ENCODE results near the gene OARD1.
"Not testable (repeated sequence)": the region's sequence is repeated elsewhere in the genome, so short reads cannot be mapped to it uniquely, and the experiment has no call there.

The OARD1 gene

DNA sequence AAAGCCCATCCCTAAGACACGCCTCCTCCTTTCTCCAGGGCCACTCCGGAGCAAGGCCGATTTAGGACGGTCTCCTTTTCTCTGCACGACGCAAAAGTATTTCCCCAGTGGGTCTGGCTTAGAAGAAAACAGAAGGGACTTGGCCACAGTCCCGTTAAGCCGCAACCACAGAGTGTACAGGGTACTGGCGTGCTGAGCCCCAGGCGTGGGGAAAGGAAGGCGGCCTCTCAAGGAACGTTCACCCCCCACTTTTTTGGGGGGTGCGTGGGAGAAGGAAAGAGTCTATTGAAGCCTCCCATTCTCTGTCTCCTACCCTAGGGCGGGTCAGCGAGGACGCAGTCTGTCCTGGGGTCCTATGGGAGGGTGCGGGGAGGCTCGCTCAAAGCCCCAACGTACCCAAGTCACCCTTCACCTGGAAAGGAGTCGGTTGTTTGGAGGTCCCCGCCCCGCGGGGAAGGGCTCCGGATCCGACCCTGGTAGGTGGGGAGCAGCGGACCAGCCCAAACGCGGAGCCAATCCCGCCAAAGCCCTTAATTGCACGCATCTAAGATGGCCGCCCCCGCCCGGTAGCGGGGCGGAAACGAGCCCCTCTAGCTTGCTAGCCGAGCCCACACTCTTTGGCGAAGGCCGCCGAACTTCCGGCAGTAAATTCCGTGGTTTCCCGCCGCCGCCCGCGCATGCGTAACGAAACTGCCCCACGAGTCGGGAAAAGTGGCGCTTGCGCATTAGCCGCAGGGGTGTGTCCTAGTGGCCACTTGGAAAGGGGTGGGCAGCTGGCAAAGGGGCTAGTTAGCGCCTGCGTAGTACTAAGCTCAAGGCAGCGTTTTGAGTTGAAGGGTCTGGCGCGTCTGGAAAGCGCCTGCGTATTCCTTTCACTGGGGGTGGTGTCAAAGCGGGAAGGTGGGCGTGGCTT is at the start of gene OARD1:
TSS of gene OARD1 (minus strand) at position 434 of the 913 bp plus-strand sequence. CDS start 722 bp downstream, outside the sequence.
- DNase-seq = peak; percentile 100

- DNase-seq = no peak
These were observed 47.9 kb upstream of the OARD1 start for GRCh38 chr6:41120058-41120457.

DNA sequence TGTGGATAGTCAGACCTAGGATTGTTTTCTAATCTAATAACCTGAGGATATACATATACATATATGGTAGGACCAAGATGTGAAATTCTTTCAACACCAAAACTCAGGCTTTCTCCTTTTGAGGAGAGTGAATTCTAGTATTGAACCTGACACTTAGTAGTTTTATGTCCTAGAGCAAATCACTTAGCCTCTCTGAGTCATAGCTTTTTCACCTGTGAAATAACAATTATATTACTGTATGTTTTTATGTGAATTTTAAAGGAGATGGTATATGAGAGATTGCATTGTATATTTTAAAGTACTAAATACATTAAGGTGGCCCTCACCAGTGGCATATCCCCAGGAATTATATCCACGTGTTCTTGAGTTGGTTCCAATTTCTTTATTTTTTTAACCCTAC is 47.4 kb upstream of the OARD1 start:
- no peak for DNase-seq

- not testable (repeated sequence) for DNase-seq
These were observed 42.9 kb upstream of the OARD1 start for GRCh38 chr6:41115027-41115426.

DNA sequence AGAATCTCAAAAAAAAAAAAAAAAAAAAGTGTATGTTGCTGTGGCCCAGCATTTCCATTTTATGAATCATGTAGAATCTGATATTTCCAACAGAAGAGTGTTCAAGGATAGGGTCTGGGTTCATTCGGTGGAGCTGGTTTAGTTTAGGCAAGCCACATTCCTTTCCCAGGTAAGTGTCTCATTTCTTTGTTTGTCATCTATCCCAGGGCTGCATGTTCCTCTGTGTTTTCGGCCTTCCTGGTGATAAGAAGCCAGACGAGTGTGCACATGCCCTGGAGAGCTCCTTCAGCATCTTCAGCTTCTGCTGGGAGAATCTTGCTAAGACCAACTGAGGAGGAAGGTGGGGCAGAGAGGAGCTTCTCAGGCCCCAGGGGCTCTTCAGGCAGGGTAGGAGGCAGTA is 38.9 kb upstream of the OARD1 start:
- no peak for DNase-seq

GRCh38 chr6:41103847-41104246 is 31.7 kb upstream of the OARD1 start:
- no peak for DNase-seq

GRCh38 chr6:41100871-41101287 is 28.7 kb upstream of the OARD1 start:
- peak; percentile 37 for DNase-seq

DNA sequence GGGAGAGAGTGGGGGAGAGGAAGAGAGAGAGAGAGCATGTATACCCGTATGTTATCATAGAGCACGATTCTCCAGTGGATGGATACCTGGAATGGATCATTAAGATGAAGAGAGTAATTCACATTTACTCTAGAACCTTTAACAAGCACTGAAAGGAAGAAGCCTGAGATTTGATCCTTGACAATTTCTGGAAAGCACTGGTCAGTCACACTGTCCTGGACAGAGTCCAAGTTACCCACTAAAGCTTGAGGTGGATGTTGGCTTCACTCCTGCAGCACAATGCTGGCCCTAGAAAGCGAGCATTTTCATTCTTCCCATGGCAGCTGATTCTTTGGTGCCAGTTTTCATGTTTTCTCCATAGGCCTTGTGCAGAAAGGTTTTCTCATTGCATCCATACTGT is 26.2 kb upstream of the OARD1 start:
- no peak for DNase-seq

DNA sequence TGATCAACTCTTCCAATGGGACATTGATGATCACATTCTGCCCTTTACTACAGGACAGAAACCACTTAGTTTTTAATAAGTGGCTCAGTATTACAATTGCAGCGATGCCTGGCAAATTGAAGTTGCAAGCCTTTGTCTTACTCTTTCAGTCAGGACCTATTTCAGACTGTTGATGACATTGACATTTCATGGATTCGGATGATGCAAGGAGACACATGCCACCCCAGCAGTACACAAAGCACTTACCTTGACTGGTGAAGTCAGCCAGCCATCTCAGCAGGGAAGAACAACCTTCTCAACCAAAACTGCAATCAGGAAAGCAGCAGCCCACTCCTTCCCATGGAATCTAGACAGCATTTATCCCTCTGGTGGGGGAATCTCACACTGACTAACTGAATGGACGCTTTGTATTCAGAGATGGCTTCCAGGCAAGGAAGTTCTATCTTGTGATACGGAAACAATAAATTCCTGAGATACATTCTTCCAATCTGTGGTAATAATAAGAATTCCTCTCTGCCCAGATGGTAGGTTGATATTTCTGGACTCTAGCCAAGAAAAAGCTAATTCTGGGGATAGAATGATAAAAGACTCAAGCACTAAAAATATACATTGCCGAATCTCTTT is 25.4 kb upstream of the OARD1 start:
- DNase-seq = no peak

DNA sequence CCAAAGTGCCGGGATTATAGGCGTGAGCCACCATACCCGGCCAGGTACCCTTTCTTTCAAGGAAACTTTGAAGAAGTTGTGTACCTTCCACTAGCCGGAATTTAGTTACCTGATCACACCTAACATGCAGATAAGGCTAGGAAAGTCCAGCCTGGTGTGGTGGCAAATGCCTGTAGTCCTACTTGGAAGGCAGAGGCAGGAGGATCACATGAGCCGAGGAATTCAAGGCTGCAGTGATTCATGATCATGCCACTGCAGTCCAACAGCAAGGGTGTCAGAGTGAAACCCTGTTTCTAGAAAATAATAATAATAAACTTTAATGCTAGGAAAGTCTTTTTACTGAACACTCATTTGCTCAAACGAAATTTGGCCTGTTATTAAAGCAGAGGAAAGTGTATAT is 21.6 kb upstream of the OARD1 start:
- DNase-seq = no peak

DNA sequence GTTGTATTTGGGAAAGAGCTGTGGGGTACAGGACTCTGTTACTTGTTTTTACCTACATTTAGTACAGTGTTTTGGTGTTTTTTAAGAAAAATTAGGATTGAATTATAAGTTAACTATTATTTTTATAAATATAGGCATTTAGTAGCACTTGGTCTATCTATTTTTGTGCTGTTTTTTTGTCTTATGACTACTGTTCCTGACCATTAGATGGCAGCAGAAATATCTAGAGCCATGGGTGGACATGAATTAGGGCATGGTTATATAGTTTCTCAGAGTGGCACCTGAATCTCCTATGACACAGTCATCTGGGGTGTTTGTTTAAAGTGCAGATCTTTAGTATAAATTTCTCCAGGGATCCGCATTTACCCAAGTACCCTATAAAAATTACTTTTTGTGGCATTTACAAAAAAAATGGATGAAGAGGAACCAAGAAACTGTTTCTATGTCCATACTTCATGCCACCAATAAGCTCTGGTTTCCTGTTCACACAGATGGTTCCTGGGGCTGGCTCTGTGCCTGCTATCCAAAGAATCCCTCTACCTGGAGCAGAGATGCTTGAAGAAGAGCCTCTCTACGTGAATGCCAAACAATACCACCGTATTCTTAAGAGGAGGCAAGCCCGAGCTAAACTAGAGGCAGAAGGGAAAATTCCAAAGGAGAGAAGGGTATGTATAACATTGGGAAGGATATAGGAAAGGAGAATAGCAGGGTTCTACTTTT is 20.4 kb upstream of the OARD1 start:
- no peak for DNase-seq

DNA sequence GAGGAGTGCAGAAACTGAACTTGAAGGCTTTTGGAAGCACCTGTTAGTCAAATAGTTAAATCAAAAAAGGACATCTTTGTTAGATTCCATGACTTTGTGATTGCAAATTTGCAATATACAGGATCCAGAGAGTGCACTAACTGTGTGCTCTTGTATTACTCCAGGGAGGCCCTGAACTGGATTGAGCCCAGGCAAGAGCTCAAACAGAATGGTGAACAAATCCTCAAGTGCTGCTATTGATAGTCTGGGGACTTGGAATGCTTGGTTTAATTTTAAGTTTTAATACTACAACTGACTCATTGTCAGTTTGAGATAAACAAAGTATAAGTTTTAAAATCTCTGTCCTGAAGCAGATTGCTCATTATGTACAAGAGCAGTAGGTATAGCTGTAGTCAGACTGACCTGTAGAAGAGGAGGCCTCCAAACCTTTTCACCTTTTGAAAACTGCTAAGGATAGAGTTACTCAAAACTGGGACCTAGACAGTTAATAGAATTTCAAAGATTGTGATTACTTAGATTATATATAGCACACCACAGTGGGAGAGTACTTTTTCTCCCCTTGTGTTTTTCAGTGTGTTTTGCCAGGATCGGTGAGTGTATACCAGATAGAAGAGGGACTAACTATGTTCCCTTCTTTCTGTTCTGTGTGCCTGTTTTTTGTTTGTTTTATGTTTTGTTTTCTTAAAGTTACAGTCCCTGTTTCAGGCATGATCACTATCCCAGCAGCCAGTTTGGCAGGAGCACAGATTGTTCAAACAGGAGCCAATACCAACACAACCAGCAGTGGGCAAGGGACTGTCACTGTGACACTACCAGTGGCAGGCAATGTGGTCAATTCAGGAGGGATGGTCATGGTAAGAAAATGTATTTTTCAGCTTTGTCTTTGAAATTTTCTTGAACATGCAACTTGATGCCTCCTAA is 18.9 kb upstream of the OARD1 start:
- DNase-seq = no peak

- DNase-seq = no peak
These were observed 16.3 kb upstream of the OARD1 start for GRCh38 chr6:41088451-41088850.

GRCh38 chr6:41085182-41085581 is 13.0 kb upstream of the OARD1 start:
- no peak for DNase-seq

DNA sequence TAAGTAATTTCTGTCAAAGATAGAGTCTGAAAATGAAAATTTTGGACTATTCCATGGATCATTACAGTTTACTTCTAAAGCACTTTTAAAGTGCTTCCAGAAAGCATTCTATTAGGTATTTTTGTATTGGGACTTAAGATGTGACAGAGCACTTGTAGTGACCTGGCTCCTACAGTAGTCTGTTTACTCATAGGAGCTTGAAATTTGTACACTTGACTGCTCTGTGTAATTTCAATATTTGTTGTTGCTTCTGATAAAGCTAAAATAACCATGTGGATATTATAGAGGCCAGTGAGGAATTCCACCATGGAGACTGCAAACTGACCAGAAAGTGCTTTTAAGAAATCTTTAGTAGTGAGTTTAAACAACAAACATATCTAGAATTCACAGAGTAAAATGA is 10.9 kb upstream of the OARD1 start:
- DNase-seq = no peak

DNA sequence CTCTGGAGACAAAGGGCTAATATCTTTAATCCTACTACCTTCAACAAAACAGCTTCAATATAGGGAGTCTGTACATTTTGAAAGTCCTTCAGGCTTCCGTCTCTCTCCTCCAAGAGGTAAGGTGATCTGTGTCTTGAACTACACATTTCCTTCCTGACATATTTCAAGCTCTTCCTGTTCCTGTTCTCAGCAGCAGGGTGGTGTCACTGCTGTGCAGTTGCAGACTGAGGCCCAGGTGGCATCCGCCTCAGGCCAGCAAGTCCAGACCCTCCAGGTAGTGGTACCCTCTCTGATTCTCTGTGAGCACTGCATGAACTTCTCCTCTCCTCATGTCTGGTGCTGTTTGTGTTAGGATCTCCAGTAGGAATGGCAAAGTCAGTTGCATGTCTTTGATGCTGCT is 8.5 kb upstream of the OARD1 start:
- no peak for DNase-seq

DNA sequence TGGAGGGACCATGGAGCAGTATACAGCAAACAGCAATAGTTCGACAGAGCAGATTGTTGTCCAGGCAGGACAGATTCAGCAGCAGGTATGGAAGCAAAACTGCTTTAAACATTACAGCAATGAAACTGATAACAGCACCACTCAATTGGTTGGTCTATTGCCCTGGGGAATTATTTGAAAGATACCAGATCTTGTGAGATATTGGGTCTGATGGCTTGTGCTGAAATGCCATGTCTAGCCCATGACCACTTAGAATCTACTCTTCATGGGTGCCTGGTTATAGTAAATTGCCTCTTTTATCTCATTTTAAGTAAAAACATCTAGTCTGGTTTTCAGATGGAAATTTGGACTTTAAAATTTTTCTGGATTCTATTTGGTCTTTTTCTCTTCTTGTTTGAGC is 6.9 kb upstream of the OARD1 start:
- no peak for DNase-seq

- DNase-seq = no peak
These were observed 5.9 kb upstream of the OARD1 start for GRCh38 chr6:41078101-41078500.

- no peak for DNase-seq
These were observed 5.4 kb upstream of the OARD1 start for GRCh38 chr6:41077536-41077935.

DNA sequence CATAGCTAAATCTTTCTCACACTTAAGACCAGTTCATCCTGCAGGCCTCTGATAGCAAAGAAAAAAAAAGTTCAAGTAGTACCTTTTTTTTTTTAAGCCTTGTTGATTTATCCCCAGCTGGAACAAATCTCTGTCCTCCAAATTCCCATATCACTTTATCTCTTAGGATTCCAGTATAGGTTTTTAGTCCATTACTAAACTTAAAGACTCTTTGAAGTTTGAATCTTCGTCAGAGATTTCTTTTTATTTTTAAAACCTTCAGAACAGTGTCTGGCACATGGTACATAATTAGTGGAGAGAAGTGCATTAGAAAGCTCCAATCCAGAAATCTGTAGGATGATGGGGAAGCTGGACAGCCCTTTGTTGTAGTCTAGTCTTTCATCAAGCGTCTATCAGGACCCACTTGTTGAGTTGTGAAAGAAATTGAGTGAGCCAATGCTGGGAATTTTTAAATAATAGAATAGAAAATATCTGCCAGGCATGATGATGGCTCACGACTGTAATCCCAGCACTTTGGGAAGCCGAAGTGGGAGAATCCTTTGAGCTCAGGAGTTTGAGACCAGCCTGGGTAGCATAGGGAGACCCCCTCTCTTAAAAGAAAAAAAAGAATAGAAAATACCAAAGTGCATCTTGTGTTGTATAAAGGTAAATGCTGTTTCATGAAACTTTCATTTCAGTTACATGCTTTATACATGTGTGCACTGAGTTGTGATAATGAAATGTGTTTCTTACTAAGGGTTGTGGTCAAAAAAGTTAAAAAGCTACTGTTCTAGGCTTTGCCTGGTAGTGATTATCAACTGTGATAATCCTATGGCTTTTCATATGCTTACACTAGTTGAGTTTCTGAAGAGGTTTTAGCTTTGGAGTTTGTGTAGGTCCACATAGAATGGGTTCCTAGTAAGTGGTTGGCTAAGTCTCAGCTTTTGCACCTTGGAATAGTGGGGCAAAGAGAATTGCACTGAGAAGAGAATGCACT is 3.8 kb upstream of the OARD1 start:
- DNase-seq = no peak

DNA sequence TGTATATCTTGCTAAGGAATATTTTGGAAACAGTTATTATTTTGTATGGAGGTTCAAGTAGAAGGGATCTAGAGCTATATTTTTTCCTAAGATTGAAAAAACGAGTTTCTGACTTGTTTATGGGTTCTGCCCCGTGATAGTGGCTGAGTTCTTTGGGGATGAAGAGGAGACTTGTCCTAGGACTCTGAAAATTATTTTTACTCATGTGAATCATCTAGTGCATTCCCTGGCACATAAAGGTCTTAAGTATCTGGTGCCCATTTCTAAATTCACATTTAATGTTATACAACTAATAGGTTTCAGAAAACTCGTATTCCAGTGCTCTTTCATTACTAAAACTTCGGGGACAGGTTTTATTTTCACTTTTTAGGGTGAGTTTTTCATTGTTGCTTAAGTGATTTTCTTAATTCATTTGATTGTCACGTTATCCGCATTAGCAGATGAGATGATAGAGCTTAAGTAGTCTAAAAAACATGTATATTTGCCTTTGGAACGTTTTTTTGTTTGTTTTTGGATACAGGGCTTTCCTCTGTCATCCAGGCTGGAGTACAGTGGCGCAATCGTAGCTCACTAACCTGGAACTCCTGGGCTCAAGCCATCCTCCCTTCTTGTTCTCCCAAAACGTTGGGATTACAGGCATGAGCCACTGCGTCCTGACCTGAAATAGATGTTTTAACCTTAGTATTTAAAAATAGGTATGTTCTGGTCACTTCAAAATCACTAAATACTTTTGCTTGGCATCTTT is 2.7 kb upstream of the OARD1 start:
- DNase-seq = no peak
